Hematopoietic multipotent progenitor cell treated with erythropoietin and hydrocortisone succinate and interleukin-3 and kit ligand, for 17 days (in vitro differentiated cells): ENCODE data around the gene RAB35.
"Not testable (repeated sequence)": the region's sequence is repeated elsewhere in the genome, so short reads cannot be mapped to it uniquely, and the experiment has no call there.

ENCODE experiments used
- DNase-seq: peaks from one replicate; pipeline ENCODE4 v3.0.0-alpha.2; 2015; ENCODE audit warnings: low spot score

RAB35 gene

GRCh38 chr12:120060717-120061116 lies 55.8 kb downstream of the RAB35 start:
- no peak for DNase-seq

DNA sequence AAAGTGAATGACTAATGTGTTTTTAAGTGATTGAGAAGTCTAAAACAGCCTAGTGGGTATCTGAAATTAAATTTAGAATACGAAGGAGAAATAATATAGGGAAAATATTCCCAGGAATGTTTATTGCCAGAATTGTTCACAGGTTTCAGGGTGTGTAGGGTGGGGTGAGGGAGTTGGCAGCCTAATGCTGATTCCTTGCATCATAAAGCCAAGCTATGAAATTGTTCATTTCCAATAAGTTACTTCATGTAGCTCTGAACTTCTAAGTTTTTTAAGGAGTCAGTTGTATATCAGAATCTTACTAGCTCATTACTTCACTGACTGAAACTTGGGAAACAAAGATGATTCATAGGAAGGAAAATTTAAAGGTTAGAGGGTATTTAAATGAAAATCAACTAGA lies 56.4 kb downstream of the RAB35 start:
- DNase-seq: no peak

DNA sequence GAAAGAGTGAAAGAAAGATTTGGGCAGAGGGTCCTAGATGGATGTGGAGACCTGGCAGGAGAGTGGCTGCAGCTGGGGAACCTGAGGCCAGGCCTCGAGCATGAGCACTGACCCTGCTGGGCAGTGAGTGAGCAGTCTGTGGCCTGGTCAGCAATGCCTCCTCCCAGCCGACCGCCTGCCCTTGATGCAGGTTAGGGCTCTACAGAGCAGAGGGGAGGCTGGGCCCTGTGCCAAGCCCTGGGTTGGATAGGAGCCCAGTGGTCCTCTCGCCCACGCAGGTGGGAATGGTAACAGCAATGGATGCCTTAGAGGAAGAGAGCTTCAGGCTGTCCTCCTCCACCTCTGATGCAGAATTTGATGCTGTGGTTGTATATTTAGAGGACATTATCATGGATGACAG lies 59.8 kb downstream of the RAB35 start:
- no peak for DNase-seq

- DNase-seq: no peak
Observed at GRCh38 chr12:120055231-120056000, 61.1 kb downstream of the RAB35 start.

DNA sequence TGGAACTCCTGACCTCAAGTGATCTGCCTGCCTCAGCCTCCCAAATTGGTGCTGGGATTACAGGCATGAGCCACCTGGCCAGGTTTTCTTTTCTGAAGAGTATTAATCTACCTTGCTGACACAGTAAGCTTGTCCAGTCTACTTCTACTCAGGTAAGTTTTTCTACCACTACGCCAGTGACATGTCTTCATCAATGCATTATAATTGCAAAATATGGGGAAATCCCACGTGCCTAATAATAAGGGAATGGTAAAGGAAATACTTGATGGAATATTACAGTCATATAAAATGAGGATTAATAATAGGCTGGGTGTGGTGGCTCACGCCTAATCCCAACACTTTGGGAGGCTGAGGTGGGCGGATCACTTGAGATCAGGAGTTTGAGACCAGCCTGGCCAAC lies 62.3 kb downstream of the RAB35 start:
- no peak for DNase-seq

DNA sequence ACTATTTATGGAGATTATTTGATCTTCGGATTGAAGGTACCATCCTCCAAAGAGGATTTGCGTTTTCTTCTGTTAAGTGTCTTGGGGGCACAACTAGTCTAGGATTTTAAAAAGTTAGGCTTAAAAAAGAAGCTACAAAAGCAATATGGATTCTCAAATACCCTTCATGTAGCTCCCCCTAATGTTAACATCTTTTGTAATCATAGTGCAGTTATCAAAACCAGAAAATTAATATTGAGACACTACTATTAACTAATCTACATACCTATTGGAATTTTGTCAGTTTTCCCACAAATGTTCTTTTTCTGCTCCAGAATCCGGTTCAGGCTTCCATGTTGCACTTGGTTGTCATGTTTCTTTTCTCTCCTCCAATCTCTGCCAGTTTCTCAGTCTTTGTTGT lies 65.0 kb downstream of the RAB35 start:
- no peak for DNase-seq

- DNase-seq: no peak
Observed at GRCh38 chr12:120049426-120049825, 67.1 kb downstream of the RAB35 start.

DNA sequence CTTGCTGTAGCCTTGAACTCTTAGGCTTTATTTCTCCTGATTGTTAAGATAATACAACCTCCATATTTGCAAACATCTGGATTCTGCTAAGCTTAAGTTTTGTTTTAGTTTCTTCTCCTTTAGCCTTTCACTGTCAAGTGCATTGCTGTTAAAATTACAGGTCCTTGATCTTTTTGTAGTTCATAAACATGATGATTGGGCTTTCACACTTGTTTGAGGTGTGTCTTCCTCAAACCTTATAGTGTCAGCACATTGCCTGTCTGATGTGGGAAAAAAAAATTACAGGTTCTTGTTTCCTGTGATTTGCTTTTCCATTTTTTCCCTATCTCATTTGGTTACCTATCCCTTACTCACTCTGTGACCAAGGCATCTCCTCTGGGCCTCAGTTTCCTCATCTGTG lies 68.3 kb downstream of the RAB35 start:
- DNase-seq: no peak

- DNase-seq: no peak
Observed at GRCh38 chr12:120047072-120047471, 69.5 kb downstream of the RAB35 start.

DNA sequence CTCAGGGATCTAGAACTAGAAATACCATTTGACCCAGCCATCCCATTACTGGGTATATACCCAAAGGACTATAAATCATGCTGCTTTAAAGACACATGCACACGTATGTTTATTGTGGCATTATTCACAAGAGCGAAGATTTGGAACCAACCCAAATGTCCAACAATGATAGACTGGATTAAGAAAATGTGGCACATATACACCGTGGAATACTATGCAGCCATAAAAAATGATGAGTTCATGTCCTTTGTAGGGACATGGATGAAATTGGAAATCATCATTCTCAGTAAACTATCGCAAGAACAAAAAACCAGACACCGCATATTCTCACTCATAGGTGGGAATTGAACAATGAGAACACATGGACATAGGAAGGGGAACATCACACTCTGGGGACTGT lies 71.2 kb downstream of the RAB35 start:
- DNase-seq: not testable (repeated sequence)
